HL-60/S4 (cell line): ENCODE data around the gene HDDC3.

Source experiments
- in situ Hi-C: fragments of 300-500 bp; cut with MboI; formaldehyde crosslinking; loops from 2 replicates; pipeline ENCODE4 v1.14.3; 2022; ENCODE audit warnings: low sequenced_read_pairs

The HDDC3 gene

GRCh38 chr15:90880381-90881145, 51.8 kb downstream of the HDDC3 start:
- in situ Hi-C loops: loop anchor here (10.0 kb wide), 1 partner anchor 386 kb away; no protein-coding TSS in a partner anchor
